A673 (cell line): ENCODE results near the gene MOGAT2.

Source experiments
- CTCF ChIP-seq: fragments of 300-800, 200-600 bp; sonication (generic); conservative IDR thresholded peaks from 2 replicates; pipeline ENCODE4 v1.5.1; 2017; ENCODE audit warnings: low read depth, mild to moderate bottlenecking, antibody characterized with exemption, low read length, moderate library complexity, mixed read lengths
- EZH2 ChIP-seq: fragments of 200-600 bp; sonication (generic); IDR thresholded peaks from 2 replicates; pipeline ENCODE4 v1.6.1; 2017; ENCODE audit warnings: borderline replicate concordance, low read depth, mild to moderate bottlenecking, mixed read lengths, antibody characterized with exemption, low read length; ENCODE audit not compliant: poor library complexity, severe bottlenecking

DNA sequence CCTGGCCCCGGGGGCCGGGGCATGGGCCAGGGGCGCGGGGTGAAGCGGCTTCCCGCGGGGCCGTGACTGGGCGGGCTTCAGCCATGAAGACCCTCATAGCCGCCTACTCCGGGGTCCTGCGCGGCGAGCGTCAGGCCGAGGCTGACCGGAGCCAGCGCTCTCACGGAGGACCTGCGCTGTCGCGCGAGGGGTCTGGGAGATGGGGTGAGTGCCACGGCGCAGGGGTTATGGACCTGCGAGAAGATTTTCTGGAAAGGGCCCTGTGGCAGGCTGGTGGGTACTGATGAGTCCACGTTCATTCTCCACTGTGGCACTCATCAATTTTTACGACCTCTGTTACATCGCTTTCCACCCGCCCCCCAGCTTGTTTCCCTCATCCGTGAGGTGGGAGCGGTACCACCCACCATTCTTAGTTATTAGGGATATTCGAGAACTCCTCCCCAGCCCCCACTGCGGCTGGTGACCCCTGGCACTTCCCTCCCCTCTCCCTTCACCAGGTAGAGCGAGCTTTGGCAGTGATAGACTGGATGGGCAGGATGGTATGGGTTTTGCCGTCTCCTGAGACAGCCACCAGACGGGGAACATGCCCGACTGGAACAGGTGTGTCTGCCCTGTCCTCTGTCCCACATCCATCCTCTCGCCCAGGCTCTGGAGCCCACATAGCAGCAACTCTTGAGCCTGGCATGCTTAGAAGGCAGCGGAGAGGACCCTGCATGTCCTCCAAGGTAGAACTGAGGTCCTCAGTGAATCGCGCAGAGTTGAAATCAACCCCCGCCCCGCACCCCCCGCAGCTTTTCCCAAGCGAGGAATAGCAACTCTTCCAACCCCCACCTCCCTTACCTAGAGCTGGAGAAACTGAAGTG is 51.5 kb downstream of the MOGAT2 start:
- no peak; the same call in 1 of the 2 replicates for TF ChIP-seq CTCF
- no peak for TF ChIP-seq EZH2
